ENCODE data around the gene ARID1B.

The ARID1B gene

DNA sequence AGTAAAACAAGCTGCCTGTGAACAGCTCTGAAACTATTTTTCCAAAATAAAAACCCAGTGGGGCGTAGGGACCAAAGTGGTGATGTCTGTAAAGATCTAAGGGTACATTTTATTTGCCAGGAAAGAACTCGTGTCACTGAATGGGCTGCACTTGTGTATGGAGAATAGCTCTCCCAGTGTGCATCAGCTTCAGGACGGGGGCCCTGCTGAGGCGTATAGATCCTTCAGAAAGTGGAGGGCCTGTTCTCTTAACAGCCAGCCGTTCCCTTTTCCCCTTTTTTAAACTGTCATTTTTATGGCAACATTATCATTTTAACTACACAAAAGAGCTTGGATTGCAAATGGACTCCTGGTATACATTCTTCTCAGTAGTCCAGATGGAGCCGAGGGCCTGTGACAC lies 408.8 kb downstream of the ARID1B start:
- no peak for DNase-seq (ENCODE audit: low spot score)

GRCh38 chr6:157186785-157187181 lies 409.6 kb downstream of the ARID1B start:
- DNase-seq (ENCODE audit: low spot score), result no peak

- DNase-seq (ENCODE audit: low spot score), result no peak
Observed at GRCh38 chr6:157187182-157188083, 410.3 kb downstream of the ARID1B start.

DNA sequence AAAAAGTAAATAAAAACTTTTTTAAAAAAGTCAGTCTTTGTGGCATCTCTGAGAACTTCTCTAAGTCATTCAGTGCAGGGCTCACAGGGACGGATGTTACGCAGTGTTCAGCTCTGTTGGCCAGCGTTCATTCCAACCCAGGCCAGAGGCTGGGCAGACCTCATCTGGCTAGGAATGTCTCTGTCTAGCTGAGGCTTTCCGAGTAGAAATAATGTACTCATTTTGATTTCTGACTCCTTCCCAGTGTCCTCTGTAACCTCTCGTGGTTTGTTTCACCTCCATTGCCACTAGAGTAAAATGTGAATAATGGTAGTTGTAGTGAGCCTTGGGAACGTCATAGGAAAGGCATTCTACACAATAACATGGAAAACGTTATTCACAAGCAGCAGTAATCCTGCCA lies 411.0 kb downstream of the ARID1B start:
- DNase-seq (ENCODE audit: low spot score), result no peak

DNA sequence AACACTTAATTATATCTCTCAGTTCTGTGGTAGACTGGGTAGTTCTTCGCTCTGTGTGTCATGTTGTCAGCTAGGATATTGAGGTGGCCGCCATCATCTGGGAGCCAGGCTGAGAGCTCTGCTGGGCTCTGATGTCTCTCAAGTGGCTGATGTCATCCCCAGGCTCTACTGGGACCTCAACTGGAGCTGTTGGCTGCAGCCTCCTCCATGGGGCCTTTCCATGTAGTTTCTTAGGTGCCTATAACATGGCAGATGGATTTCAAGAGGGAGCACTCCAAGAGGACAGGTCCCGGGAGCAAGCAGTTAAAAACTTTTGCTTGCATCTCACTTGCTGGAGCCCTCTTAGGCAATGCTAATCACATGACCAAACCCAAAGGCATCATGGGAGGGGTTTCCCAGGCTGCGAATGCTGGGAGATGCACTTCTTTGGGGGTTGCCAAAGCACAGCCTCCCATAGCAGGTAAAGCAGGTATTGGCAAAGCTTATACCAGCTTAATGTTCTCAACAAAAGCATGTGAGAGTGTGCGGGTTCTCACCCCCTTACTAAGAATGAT lies 416.3 kb downstream of the ARID1B start:
- DNase-seq (ENCODE audit: low spot score), result no peak

- DNase-seq (ENCODE audit: low spot score), result no peak
Observed at GRCh38 chr6:157194110-157194509, 416.9 kb downstream of the ARID1B start.

DNA sequence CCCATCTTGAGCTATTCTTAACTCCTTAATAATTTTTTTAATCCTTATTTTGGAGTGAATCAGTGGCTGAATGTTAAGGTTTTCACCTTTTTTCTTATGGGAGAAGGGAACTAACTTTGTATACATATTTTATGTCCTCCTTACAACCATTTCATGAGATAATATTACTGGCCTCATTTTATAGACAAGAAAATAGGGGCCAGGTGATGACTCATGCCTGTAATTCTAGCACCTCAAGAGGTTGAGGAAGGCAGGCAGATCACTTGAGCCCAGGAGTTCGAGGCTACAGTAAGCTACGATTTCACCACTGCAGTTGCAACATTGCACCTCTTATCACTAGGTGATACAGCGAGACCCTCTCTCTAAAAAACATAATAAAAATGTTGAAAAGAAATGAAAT lies 417.5 kb downstream of the ARID1B start:
- DNase-seq (ENCODE audit: low spot score), result no peak

DNA sequence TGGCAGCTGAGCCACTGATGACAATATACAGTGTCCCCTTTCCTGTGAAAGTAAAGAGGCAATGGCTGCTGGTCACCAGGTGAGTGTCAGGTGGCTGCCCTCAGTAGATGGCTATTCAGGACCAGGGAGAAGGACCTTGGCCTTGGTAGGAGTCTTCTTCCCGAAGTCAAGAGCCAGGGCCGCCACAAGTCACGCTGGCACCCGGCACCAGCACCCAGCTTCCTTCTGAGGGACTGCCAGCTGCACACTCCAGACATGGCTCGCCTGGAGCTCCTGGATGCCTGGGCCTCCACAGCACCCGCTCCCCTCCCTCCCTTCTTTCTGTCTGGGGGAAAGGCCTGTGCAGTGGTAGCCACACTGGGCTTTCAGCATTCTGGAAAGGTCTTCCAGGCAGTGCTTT lies 419.2 kb downstream of the ARID1B start:
- DNase-seq (ENCODE audit: low spot score), result no peak

GRCh38 chr6:157198425-157199279 lies 421.5 kb downstream of the ARID1B start:
- no peak for DNase-seq (ENCODE audit: low spot score)

DNA sequence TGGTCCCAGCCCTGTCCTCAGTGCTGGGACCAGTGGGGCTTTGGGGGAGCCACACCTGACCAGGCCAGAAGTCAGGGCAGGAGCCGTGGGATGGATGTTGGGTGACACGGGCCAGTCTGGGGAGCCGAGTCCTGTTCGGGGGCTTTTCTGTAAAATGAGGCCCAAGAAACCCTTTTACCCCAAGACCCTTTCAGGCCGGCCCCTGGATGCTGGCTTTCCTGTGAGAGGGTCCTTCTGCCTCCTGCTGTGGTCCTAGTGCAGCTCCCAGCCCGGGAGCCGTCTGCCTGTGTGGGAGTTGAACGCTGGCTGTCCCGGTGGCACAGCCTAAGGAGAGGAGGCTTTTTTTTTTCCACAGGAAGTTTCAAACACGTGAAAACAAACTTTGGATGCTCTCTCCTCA lies 422.9 kb downstream of the ARID1B start:
- no peak for DNase-seq (ENCODE audit: low spot score)

DNA sequence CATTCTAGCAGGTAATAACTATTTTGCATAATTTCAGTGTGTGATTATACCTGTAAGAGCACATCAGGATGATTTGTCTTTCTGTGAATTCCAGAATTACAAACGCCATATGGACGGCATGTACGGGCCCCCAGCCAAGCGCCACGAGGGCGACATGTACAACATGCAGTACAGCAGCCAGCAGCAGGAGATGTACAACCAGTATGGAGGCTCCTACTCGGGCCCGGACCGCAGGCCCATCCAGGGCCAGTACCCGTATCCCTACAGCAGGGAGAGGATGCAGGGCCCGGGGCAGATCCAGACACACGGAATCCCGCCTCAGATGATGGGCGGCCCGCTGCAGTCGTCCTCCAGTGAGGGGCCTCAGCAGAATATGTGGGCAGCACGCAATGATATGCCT lies 423.4 kb downstream of the ARID1B start:
- no peak for DNase-seq (ENCODE audit: low spot score)

DNA sequence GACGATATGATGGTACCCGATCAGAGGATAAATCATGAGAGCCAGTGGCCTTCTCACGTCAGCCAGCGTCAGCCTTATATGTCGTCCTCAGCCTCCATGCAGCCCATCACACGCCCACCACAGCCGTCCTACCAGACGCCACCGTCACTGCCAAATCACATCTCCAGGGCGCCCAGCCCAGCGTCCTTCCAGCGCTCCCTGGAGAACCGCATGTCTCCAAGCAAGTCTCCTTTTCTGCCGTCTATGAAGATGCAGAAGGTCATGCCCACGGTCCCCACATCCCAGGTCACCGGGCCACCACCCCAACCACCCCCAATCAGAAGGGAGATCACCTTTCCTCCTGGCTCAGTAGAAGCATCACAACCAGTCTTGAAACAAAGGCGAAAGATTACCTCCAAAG lies 423.9 kb downstream of the ARID1B start:
- DNase-seq (ENCODE audit: low spot score), result no peak

- no peak for DNase-seq (ENCODE audit: low spot score)
Observed at GRCh38 chr6:157203312-157203744, 426.1 kb downstream of the ARID1B start.

- DNase-seq (ENCODE audit: low spot score), result no peak
Observed at GRCh38 chr6:157203764-157204163, 426.6 kb downstream of the ARID1B start.

GRCh38 chr6:157205473-157206358 lies 428.5 kb downstream of the ARID1B start:
- no peak for DNase-seq (ENCODE audit: low spot score)

- DNase-seq (ENCODE audit: low spot score), result no peak
Observed at GRCh38 chr6:157206359-157206815, 429.2 kb downstream of the ARID1B start.

- DNase-seq (ENCODE audit: low spot score), result no peak
Observed at GRCh38 chr6:157207521-157208076, 430.4 kb downstream of the ARID1B start.

- DNase-seq (ENCODE audit: low spot score), result no peak
Observed at GRCh38 chr6:157209865-157210530, 432.8 kb downstream of the ARID1B start.

GRCh38 chr6:157210954-157211353 lies 433.8 kb downstream of the ARID1B start:
- no peak for DNase-seq (ENCODE audit: low spot score)

GRCh38 chr6:157211603-157212455 lies 434.7 kb downstream of the ARID1B start:
- DNase-seq (ENCODE audit: low spot score), result no peak
